ENCODE measurements around the gene SIRT6.

- no peak for TF ChIP-seq EZH2 (IDR thresholded peaks at IDR 0.05; ENCODE audit: low read length, missing control alignments)
- no peak for TF ChIP-seq CTCF (conservative IDR thresholded peaks at IDR 0.05 in 1 of 2, IDR thresholded peaks at IDR 0.05 in 1 of 2; ENCODE audit: low read depth in 1 of 2, low read length in 2 of 2)
Observed at GRCh38 chr19:4178990-4179389, 3.4 kb downstream of the SIRT6 start.

Measured in fibroblast of lung (primary cell).